ENCODE measurements around the gene ZNF212.

Gene ZNF212

DNA sequence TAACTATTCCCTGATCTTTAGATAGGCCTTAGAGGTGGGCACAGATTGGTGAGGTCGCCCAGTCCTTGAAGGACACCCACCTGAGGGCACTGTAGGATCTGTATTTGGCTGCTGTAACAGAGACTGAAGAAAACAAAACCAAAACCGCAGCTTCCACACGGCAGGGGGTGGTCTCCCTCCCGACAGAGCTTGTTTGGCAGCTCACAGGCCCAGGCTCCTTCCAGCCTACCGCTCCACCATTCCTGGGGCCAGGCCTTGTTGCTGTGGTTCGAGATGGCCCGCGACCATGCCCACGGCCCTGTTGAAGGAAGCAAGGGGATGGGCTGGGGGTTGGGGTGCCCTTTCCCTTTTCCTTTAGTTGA lies 53.0 kb downstream of the ZNF212 start:
- CTCF ChIA-PET: no interaction called here
- POLR2A ChIA-PET: interaction anchor here (1.2 kb wide), 1 partner anchor 12 kb away, joined by 3 read pairs; no protein-coding TSS in a partner anchor
- TF ChIP-seq ZNF544 (tag by site-specific recombination; IDR thresholded peaks at IDR 0.05) (no peak), ZNF664 (tag by site-specific recombination; IDR thresholded peaks at IDR 0.05) (no peak), ZNF10 (tag by site-specific recombination; IDR thresholded peaks at IDR 0.05) (no peak), KLF8 (tag by site-specific recombination; IDR thresholded peaks at IDR 0.05) (no peak), REPIN1 (tag by site-specific recombination; IDR thresholded peaks at IDR 0.05; ENCODE audit: low read depth) (no peak), ZNF416 (tag by site-specific recombination; IDR thresholded peaks at IDR 0.05) (no peak), ZNF76 (tag by site-specific recombination; IDR thresholded peaks at IDR 0.05; ENCODE audit: borderline replicate concordance, low read depth) (no peak), ZFP3 (tag by site-specific recombination; IDR thresholded peaks at IDR 0.05; ENCODE audit: low read depth) (no peak), ZBTB49 (tag by site-specific recombination; IDR thresholded peaks at IDR 0.05; ENCODE audit: low read depth) (no peak), SP3 (tag by site-specific recombination; IDR thresholded peaks at IDR 0.05) (no peak), ZNF391 (tag by site-specific recombination; IDR thresholded peaks at IDR 0.05; ENCODE audit: borderline replicate concordance, low read depth) (no peak), ZNF202 (tag by site-specific recombination; IDR thresholded peaks at IDR 0.05; ENCODE audit: borderline replicate concordance) (no peak), ZNF670 (tag by site-specific recombination; IDR thresholded peaks at IDR 0.05; ENCODE audit: low read depth) (no peak)
- TF ChIP-seq, protein P1, sequence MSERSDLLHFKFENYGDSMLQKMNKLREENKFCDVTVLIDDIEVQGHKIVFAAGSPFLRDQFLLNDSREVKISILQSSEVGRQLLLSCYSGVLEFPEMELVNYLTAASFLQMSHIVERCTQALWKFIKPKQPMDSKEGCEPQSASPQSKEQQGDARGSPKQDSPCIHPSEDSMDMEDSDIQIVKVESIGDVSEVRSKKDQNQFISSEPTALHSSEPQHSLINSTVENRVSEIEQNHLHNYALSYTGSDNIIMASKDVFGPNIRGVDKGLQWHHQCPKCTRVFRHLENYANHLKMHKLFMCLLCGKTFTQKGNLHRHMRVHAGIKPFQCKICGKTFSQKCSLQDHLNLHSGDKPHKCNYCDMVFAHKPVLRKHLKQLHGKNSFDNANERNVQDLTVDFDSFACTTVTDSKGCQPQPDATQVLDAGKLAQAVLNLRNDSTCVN (tag by site-specific recombination; optimal IDR thresholded peaks at IDR 0.05): no peak

DNA sequence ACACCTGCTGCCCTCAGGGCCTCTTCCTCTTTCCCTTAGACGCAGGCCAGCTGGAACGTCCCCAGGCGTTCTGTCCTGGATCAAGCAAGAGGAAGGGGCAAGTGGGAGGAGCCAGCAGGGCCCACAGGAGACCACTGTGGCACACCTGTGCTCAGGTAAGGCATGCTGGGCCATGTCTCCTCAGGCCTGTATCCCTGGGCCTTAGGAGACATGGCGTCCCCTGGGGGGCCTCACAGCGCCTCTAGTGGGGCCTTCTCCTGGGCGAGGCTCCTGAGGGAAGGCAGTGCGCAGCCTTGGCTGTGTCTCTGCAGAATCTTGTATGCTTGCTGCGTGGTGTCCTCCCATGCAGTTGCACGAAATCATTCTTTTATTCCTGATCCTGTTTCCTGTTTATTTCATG lies 53.9 kb downstream of the ZNF212 start:
- TF ChIP-seq ZNF747 (tag by site-specific recombination; IDR thresholded peaks at IDR 0.05): no peak
- TF ChIP-seq, protein P2, sequence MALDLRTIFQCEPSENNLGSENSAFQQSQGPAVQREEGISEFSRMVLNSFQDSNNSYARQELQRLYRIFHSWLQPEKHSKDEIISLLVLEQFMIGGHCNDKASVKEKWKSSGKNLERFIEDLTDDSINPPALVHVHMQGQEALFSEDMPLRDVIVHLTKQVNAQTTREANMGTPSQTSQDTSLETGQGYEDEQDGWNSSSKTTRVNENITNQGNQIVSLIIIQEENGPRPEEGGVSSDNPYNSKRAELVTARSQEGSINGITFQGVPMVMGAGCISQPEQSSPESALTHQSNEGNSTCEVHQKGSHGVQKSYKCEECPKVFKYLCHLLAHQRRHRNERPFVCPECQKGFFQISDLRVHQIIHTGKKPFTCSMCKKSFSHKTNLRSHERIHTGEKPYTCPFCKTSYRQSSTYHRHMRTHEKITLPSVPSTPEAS (tag by site-specific recombination; IDR thresholded peaks at IDR 0.05): no peak
- TF ChIP-seq ZNF707 (tag by site-specific recombination; IDR thresholded peaks at IDR 0.05): no peak
- no peak for TF ChIP-seq ZNF16 (tag by site-specific recombination; IDR thresholded peaks at IDR 0.05; ENCODE audit: low read depth)
- TF ChIP-seq, protein P1 (tag by site-specific recombination; optimal IDR thresholded peaks at IDR 0.05): no peak
- no peak for TF ChIP-seq HOXC10 (CRISPR knock-in tag; IDR thresholded peaks at IDR 0.05)
- no peak for TF ChIP-seq ZNF433 (tag by site-specific recombination; IDR thresholded peaks at IDR 0.05; ENCODE audit: low read depth)
- TF ChIP-seq ZNF350 (tag by site-specific recombination; IDR thresholded peaks at IDR 0.05): no peak
- no peak for TF ChIP-seq ZNF777 (tag by site-specific recombination; IDR thresholded peaks at IDR 0.05; ENCODE audit: borderline replicate concordance)
- TF ChIP-seq ZNF133 (tag by site-specific recombination; IDR thresholded peaks at IDR 0.05): no peak
- TF ChIP-seq ZNF548 (tag by site-specific recombination; IDR thresholded peaks at IDR 0.05): no peak
- Histone ChIP-seq H3K4me1 (ENCODE audit: control insufficient read depth, insufficient read depth, low read length) (no peaks in the 10 kb centered on the region), H3K4me3 (ENCODE audit: low read depth, low read length) (no peak overlapping the region), H3K27ac (ENCODE audit: extremely low read depth, low read depth, low read length) (no peak overlapping the region), H3K9me3 (ENCODE audit: control insufficient read depth, insufficient read depth, low read depth, low read length) (no peaks in the 10 kb centered on the region), H3K36me3 (ENCODE audit: control insufficient read depth in 2 of 2, insufficient read depth in 1 of 2, low read length in 2 of 2) (peaks cover 0 to 29% of the 10 kb centered on the region in 2 experiments; a peak in 1 of 3 replicates)
- ChIA-PET CTCF (interaction anchor here (0.7 kb wide), 1 partner anchor 188 kb away, joined by 3 read pairs; no protein-coding TSS in a partner anchor), POLR2A (no interaction called here)

More for the DNA sequence above, 53.0 kb downstream of the ZNF212 start:
- Histone ChIP-seq H3K27ac (ENCODE audit: extremely low read depth, low read depth, low read length) (no peak overlapping the region), H3K4me3 (ENCODE audit: low read depth, low read length) (no peak overlapping the region), H3K4me1 (ENCODE audit: control insufficient read depth, insufficient read depth, low read length) (no peaks in the 10 kb centered on the region), H3K36me3 (ENCODE audit: control insufficient read depth in 2 of 2, insufficient read depth in 1 of 2, low read length in 2 of 2) (peaks cover 0 to 29% of the 10 kb centered on the region in 2 experiments; a peak in 1 of 3 replicates), H3K9me3 (ENCODE audit: control insufficient read depth, insufficient read depth, low read depth, low read length) (no peaks in the 10 kb centered on the region)

All from HEK293 (cell line).